K562 (cell line): Measurements from ENCODE around the gene PARD3. TPM values are rescaled to one million over a fixed set of nuclear protein-coding genes. Genes with fewer than 3 reads are reported as not detected.

Source experiments
- ATAC-seq: fragments of 200-7000 bp; cut with Tn5 transposase; 3 replicates; pipeline ENCODE4 v1.9.1; 2020; ENCODE audit warnings: moderate library complexity
- BruUV-seq: library from RNA; stranded (reverse); fragments of 400-500 nt; replicated peaks from 2 replicates; lab custom pipeline; 2021; lab: Mats Ljungman, UMichigan
- CTCF ChIA-PET: fragments of 300-600 bp; formaldehyde crosslinking; extraction: SDS; loops from one replicate; lab custom pipeline; 2021; ENCODE audit warnings: low intra/inter-chr PET ratio; lab: Yijun Ruan, JAX
- POLR2A ChIA-PET: fragments of 300-600, 350-650 bp; sonication (Branson Sonifier 250); formaldehyde crosslinking; extraction: SDS; loops from one replicate; lab custom pipeline; 2021; ENCODE audit warnings: antibody characterized with exemption, inconsistent platforms; lab: Yijun Ruan, JAX
- DNase-seq, 4 experiments: peaks; one replicate each; pipeline versions ENCODE4 v3.0.0 to v3.0.0-alpha.2; 2011 to 2018; ENCODE audit warnings: low spot score in 3 of 4, mixed read lengths in 3 of 4; ENCODE audit errors: extremely low read depth in 1 of 4
- FAIRE-seq: peaks from 2 replicates; lab custom pipeline; 2011; peaks lifted over from hg19 to GRCh38; lab: Jason Lieb, UNC
- H2AFZ ChIP-seq: 2 replicates; pipeline ENCODE4 v1.6.0; 2011; ENCODE audit warnings: low read depth, low read length, control low read depth, inconsistent platforms
- H3K27ac ChIP-seq: fragments of 200-600 bp; 3 replicates; pipeline ENCODE4 v1.8.0; 2011; ENCODE audit warnings: low read depth, mild to moderate bottlenecking, control low read depth, inconsistent platforms, low read length, moderate library complexity, mixed read lengths; ENCODE audit errors: extremely low read depth
- H3K27me3 ChIP-seq, 2 experiments: fragments of 300-600 bp in 1 of 2; 2 replicates in 1 of 2; 3 replicates in 1 of 2; pipeline versions ENCODE4 v1.6.0 to v1.8.0; 2011; ENCODE audit warnings: inconsistent platforms in 2 of 2, low read length in 2 of 2, mild to moderate bottlenecking in 1 of 2, mixed read lengths in 1 of 2, moderate library complexity in 1 of 2; ENCODE audit not compliant: control insufficient read depth in 2 of 2, insufficient read depth in 2 of 2
- H3K36me3 ChIP-seq: fragments of 300-600 bp; 3 replicates; pipeline ENCODE4 v1.8.0; 2011; ENCODE audit warnings: mild to moderate bottlenecking, low read length, inconsistent platforms; ENCODE audit not compliant: control insufficient read depth, insufficient read depth
- H3K4me1 ChIP-seq, 2 experiments: fragments of 200-600 bp in 1 of 2; replicated peaks in 1 of 2; 2 replicates in 1 of 2; 3 replicates in 1 of 2; pipeline versions ENCODE4 v1.5.1 to v1.8.0; 2011; ENCODE audit warnings: inconsistent platforms in 2 of 2, low read length in 2 of 2, mild to moderate bottlenecking in 1 of 2, mixed read lengths in 1 of 2, moderate library complexity in 1 of 2; ENCODE audit not compliant: control insufficient read depth in 2 of 2, insufficient read depth in 2 of 2
- H3K4me2 ChIP-seq: 2 replicates; pipeline ENCODE4 v1.6.1; 2011; ENCODE audit warnings: low read length, control low read depth, inconsistent platforms, mixed read lengths; ENCODE audit not compliant: insufficient read depth
- H3K4me3 ChIP-seq: fragments of 200-600 bp; sonication (generic), shearing (Covaris generic); 2 replicates; pipeline ENCODE4 v1.5.1; 2016; ENCODE audit warnings: control low read depth, inconsistent platforms
- H3K79me2 ChIP-seq: fragments of 200-600 bp; 3 replicates; pipeline ENCODE4 v1.8.0; 2011; ENCODE audit warnings: low read length, inconsistent platforms; ENCODE audit not compliant: control insufficient read depth, insufficient read depth
- H3K9ac ChIP-seq, 2 experiments: 2 replicates each; pipeline versions ENCODE4 v1.6.0 to v1.6.1; 2011; ENCODE audit warnings: low read depth in 2 of 2, low read length in 2 of 2, control low read depth in 1 of 2, inconsistent platforms in 1 of 2, mild to moderate bottlenecking in 1 of 2, mixed read lengths in 1 of 2; ENCODE audit not compliant: insufficient read depth in 1 of 2
- H3K9me1 ChIP-seq: one replicate; pipeline ENCODE4 v1.6.0; 2011; ENCODE audit warnings: inconsistent platforms, mild to moderate bottlenecking, low read length, moderate library complexity; ENCODE audit not compliant: control insufficient read depth, insufficient read depth
- H3K9me3 ChIP-seq: replicated peaks from 2 replicates; pipeline ENCODE4 v1.5.1; 2011; ENCODE audit warnings: low read depth, low read length, inconsistent platforms; ENCODE audit not compliant: control insufficient read depth, insufficient read depth
- H4K20me1 ChIP-seq: replicated peaks from 2 replicates; pipeline ENCODE4 v1.6.1; 2011; ENCODE audit warnings: low read length, inconsistent platforms, mixed read lengths; ENCODE audit not compliant: control insufficient read depth, insufficient read depth
- CBX1 ChIP-seq: sonication (generic); IDR thresholded peaks from 2 replicates; pipeline ENCODE4 v1.6.1; 2016; ENCODE audit warnings: antibody characterized with exemption, low read depth, mild to moderate bottlenecking
- HDAC2 ChIP-seq: fragments of 450-650 bp; IDR thresholded peaks from 2 replicates; pipeline ENCODE4 v1.6.1; 2016; ENCODE audit warnings: mild to moderate bottlenecking
- NFXL1 ChIP-seq: fragments of 450-650 bp; formaldehyde crosslinking; IDR thresholded peaks from 2 replicates; pipeline ENCODE4 v1.4.0; 2021; ENCODE audit warnings: mild to moderate bottlenecking
- REST ChIP-seq, 2 experiments: fragments of 450-650 bp; formaldehyde crosslinking in 1 of 2; IDR thresholded peaks; 2 replicates each; pipeline versions ENCODE4 v1.4.0 to v1.6.1; 2014 to 2020; ENCODE audit warnings: mild to moderate bottlenecking in 2 of 2, borderline replicate concordance in 1 of 2, low read depth in 1 of 2
- XRCC3 ChIP-seq: fragments of 450-650 bp; IDR thresholded peaks from 2 replicates; pipeline ENCODE4 v1.6.1; 2017; ENCODE audit warnings: mild to moderate bottlenecking, moderate library complexity
- ZNF354B ChIP-seq: fragments of 250-450 bp; sonication (Bioruptor Pico); IDR thresholded peaks from 2 replicates; pipeline ENCODE4 v1.4.0; 2020
- WGBS: fragments of 100-300 bp; shearing (Covaris generic); methylation state at CpG from one replicate; pipeline ENCODE4 v1.1.6; 2016; ENCODE audit warnings: low coverage, mixed read lengths; ENCODE audit not compliant: insufficient coverage; ENCODE audit errors: missing lambda C conversion rate; 5-methylcytosine and 5-hydroxymethylcytosine counted together
- in situ Hi-C: fragments of 300-500 bp; cut with MboI; formaldehyde crosslinking; loops from 4 replicates; pipeline ENCODE4 v1.15.0; 2018; ENCODE audit warnings: inconsistent platforms, mixed read lengths
- intact Hi-C: fragments of 100-400 bp; cut with micrococcal nuclease; formaldehyde crosslinking; loops from 2 replicates; pipeline ENCODE4 v1.14.2; 2022
- polyA plus RNA-seq, 8 experiments: library from polyadenylated mRNA; depleted of rRNA in 4 of 8; stranded (reverse) in 5 of 8; unstranded in 3 of 8; fragments of >200 nt; fragmentation: Nextera tagmentation in 2 of 8; fragmentation: Illumina TruSeq in 1 of 8; extraction: Ambion mirVana in 2 of 8; extraction: Trizol in 1 of 8; gene quantifications; 2 replicates each; pipeline versions ENCODE4 v1.2.1 to v1.2.3, GENCODE V29; 2011 to 2014; ENCODE audit warnings: inconsistent platforms in 1 of 8, missing spikeins in 1 of 8
- total RNA-seq, 7 experiments: library from RNA; depleted of rRNA in 6 of 7; stranded (reverse); fragments of >200 nt in 6 of 7; fragmentation: Illumina TruSeq in 2 of 7; extraction: Trizol in 2 of 7; gene quantifications; 2 replicates each; pipeline versions ENCODE4 v1.2.1 to v1.2.3, GENCODE V29; 2011 to 2021; ENCODE audit warnings: low replicate concordance in 1 of 7

PARD3 gene
- total and polyA plus RNA-seq, 9 of the 15 experiments (the other 6 are each of a cell fraction or from before 2014, with no cell fraction given) = 2.7 to 11.7 (median 7.7) TPM

- no peaks in the 10 kb centered on the region for H3K79me2 ChIP-seq
Observed at GRCh38 chr10:34768261-34768971, 46.7 kb downstream of the PARD3 start.

More at GRCh38 chr10:34768261-34768971, 46.7 kb downstream of the PARD3 start:
- H3K4me1 ChIP-seq = peaks cover 3 to 4% of the 10 kb centered on the region in 2 experiments; a peak in 4 of 5 replicates
- in situ Hi-C loops (no loop called here), intact Hi-C loops (no loop called here)
- no peak overlapping the region for H3K4me2 ChIP-seq
- DNase-seq (no peak), FAIRE-seq (no peak), ATAC-seq (no peak)
- H3K27ac ChIP-seq = no peak overlapping the region
- no peak overlapping the region for H3K9ac ChIP-seq
- H4K20me1 ChIP-seq = 0 out of 2 replicates have a peak, but pooled peaks cover 3% of the 10 kb centered on the region
- TF ChIP-seq REST (IDR thresholded peaks at IDR 0.05; ENCODE audit: borderline replicate concordance) (no peak), REST (CRISPR knock-in tag; IDR thresholded peaks at IDR 0.05; ENCODE audit: low read depth) (no peak), XRCC3 (no peak), HDAC2 (no peak), CBX1 (no peak), ZNF354B (CRISPR knock-in tag) (no peak), NFXL1 (CRISPR knock-in tag) (no peak)
- H3K36me3 ChIP-seq = no peaks in the 10 kb centered on the region
- H3K4me3 ChIP-seq = no peak overlapping the region
- CTCF ChIA-PET = no interaction called here
- peaks cover 0 to 6% of the 10 kb centered on the region in 2 experiments; a peak in 2 of 5 replicates for H3K27me3 ChIP-seq
- H3K9me3 ChIP-seq = no peaks in the 10 kb centered on the region
- no peak overlapping the region for H2AFZ ChIP-seq
- WGBS = 58% methylated on average over 15 of the region's 15 CpGs
- POLR2A ChIA-PET = no interaction called here
- no TSS peak for BruUV-seq
- H3K9me1 ChIP-seq = no peaks in the 10 kb centered on the region
